Psoas muscle (tissue), 8 donors: ENCODE data around the gene FARP1. TPM values are rescaled to one million over a fixed set of nuclear protein-coding genes. Genes with fewer than 3 reads are reported as not detected.
A peak's percentile ranks its signal among the peaks of the same experiment; 100 is the strongest.

Source experiments
- ATAC-seq, 4 donors: fragments of 200-7000 bp; cut with Tn5 transposase; one replicate each; pipeline ENCODE4 v1.9.1; 2020; ENCODE audit warnings: moderate library complexity in 3 of 4, mild to moderate bottlenecking in 2 of 4
- DNase-seq, 2 donors: peaks; one replicate each; pipeline ENCODE4 v3.0.0-alpha.2; 2020
- H3K27ac ChIP-seq: fragments of 200-600 bp; one replicate; pipeline ENCODE4 v1.8.0; 2022
- H3K27me3 ChIP-seq, 3 donors: fragments of 200-600 bp in 1 of 3; one replicate each; pipeline versions ENCODE4 v1.6.1 to v1.8.0; 2013 to 2022; ENCODE audit warnings: low read length in 2 of 3, mild to moderate bottlenecking in 2 of 3, moderate library complexity in 1 of 3; ENCODE audit not compliant: insufficient read depth in 3 of 3
- H3K36me3 ChIP-seq, 2 donors: fragments of 200-600 bp in 1 of 2; one replicate each; pipeline versions ENCODE4 v1.6.1 to v1.8.0; 2013 to 2022; ENCODE audit warnings: low read depth in 1 of 2, mild to moderate bottlenecking in 1 of 2, moderate library complexity in 1 of 2; ENCODE audit not compliant: insufficient read depth in 1 of 2
- H3K4me1 ChIP-seq: fragments of 200-600 bp; one replicate; pipeline ENCODE4 v1.8.0; 2022
- H3K4me3 ChIP-seq: fragments of 200-600 bp; one replicate; pipeline ENCODE4 v1.8.0; 2022; ENCODE audit warnings: mild to moderate bottlenecking
- H3K9me3 ChIP-seq: fragments of 200-600 bp; one replicate; pipeline ENCODE4 v1.8.0; 2022
- CTCF ChIP-seq: fragments of 200-600 bp; IDR thresholded peaks from one replicate; pipeline ENCODE4 v1.8.0; 2022; ENCODE audit warnings: antibody characterized with exemption
- WGBS, 3 donors: extraction: QIAGEN DNeasy Blood & Tissue Kit; methylation state at CpG; one replicate each; pipeline versions ENCODE4 v1.1.6 to v1.1.7; 2013; 5-methylcytosine and 5-hydroxymethylcytosine counted together
- intact Hi-C, 2 donors: fragments of 100-400 bp; cut with DNase I; formaldehyde crosslinking; loops; one replicate each; pipeline versions ENCODE4 v1.11.0 to v1.14.2; 2022
- polyA plus RNA-seq, 3 donors: library from polyadenylated mRNA; stranded (reverse); fragments of 200-250 nt; gene quantifications; one replicate each; pipeline ENCODE4 v1.2.3, GENCODE V29; 2013
- total RNA-seq, 4 donors: library from RNA; stranded (reverse); fragmentation: NEBNext Ultra II Directional in 2 of 4; extraction: Animal tissue kit (Norgen Biotek cat#: 25700) in 2 of 4; gene quantifications; one replicate each; pipeline versions ENCODE4 v1.2.1 to v1.2.4, GENCODE V29; 2021 to 2023
- donor health status: healthy with polysubstance abuse.
- donor health status: DM: no; HTN: no; CAD: no; lungs with moderate emphysema.
- donor health status: Bipolar disorder and iron deficiency.
- donor health status: healthy.
- donor health status: DM: yes; HTN: yes; CAD: no.
- donor health status: DM: no; HTN: no; CAD: no.
- donor health status: DM: no; HTN: no; CAD: no.
- donor health status: DM: yes; HTN: yes; CAD: no.

FARP1 gene
- total and polyA plus RNA-seq, 7 donors = 5.7 to 19.4 (median 9.2) TPM

GRCh38 chr13:98203646-98204326 lies 60.9 kb downstream of the FARP1 start:
- WGBS, 3 donors = 70 to 80% (median 79%) methylated on average over 8 of the region's 8 CpGs
- ATAC-seq (no peak), DNase-seq (no peak)
- Histone ChIP-seq H3K36me3 (no peaks in the 10 kb centered on the region), H3K27me3 (peaks cover 0 to 5% (median 0%) of the 10 kb centered on the region in 3 donors), H3K27ac (no peak overlapping the region), H3K4me3 (no peak overlapping the region), H3K4me1 (no peaks in the 10 kb centered on the region), H3K9me3 (peaks cover 15% of the 10 kb centered on the region)
- TF ChIP-seq CTCF = no peak
- intact Hi-C loops = no loop called here

- 96 to 100% (median 97%) methylated on average over 2 of the region's 2 CpGs for WGBS, 3 donors
- Histone ChIP-seq H3K36me3 (no peaks in the 10 kb centered on the region), H3K4me1 (no peaks in the 10 kb centered on the region), H3K4me3 (no peak overlapping the region), H3K9me3 (peaks cover 15% of the 10 kb centered on the region), H3K27ac (no peak overlapping the region), H3K27me3 (peaks cover 0 to 5% (median 0%) of the 10 kb centered on the region in 3 donors)
- DNase-seq = no peak
- ATAC-seq = no peak
- TF ChIP-seq CTCF = no peak
- intact Hi-C loops = no loop called here
Observed at GRCh38 chr13:98204546-98204945, 61.7 kb downstream of the FARP1 start.

- 69 to 76% (median 70%) methylated on average over 4 of the region's 4 CpGs for WGBS, 3 donors
- H3K9me3 ChIP-seq = peaks cover 15% of the 10 kb centered on the region
- no peaks in the 10 kb centered on the region for H3K4me1 ChIP-seq
- no peak overlapping the region for H3K4me3 ChIP-seq
- intact Hi-C loops = no loop called here
- peaks cover 0 to 5% (median 0%) of the 10 kb centered on the region in 3 donors for H3K27me3 ChIP-seq
- peak in 1 of 4 donors; percentile 42 for ATAC-seq
- no peak overlapping the region for H3K27ac ChIP-seq
- H3K36me3 ChIP-seq = no peaks in the 10 kb centered on the region
- DNase-seq = no peak
- no peak for TF ChIP-seq CTCF
Observed at GRCh38 chr13:98206946-98207345, 64.1 kb downstream of the FARP1 start.

GRCh38 chr13:98207416-98207815 lies 64.5 kb downstream of the FARP1 start:
- Histone ChIP-seq H3K9me3 (peaks cover 15% of the 10 kb centered on the region), H3K36me3 (no peaks in the 10 kb centered on the region), H3K4me1 (no peaks in the 10 kb centered on the region), H3K27ac (no peak overlapping the region), H3K4me3 (no peak overlapping the region), H3K27me3 (peaks cover 0 to 5% (median 0%) of the 10 kb centered on the region in 3 donors)
- ATAC-seq (peak in 2 of 4 donors; percentile 46 to 64), DNase-seq (no peak)
- intact Hi-C loops = no loop called here
- TF ChIP-seq CTCF = no peak
- 42 to 56% (median 42%) methylated on average over 4 of the region's 4 CpGs for WGBS, 3 donors

GRCh38 chr13:98208606-98209005 lies 65.7 kb downstream of the FARP1 start:
- no peak overlapping the region for H3K27ac ChIP-seq
- TF ChIP-seq CTCF = no peak
- DNase-seq = no peak
- no peak overlapping the region for H3K4me3 ChIP-seq
- WGBS, 3 donors = 79 to 86% (median 83%) methylated on average over 5 of the region's 5 CpGs
- ATAC-seq = no peak
- H3K27me3 ChIP-seq = peaks cover 0 to 5% (median 0%) of the 10 kb centered on the region in 3 donors
- peaks cover 15% of the 10 kb centered on the region for H3K9me3 ChIP-seq
- H3K4me1 ChIP-seq = peaks cover 1% of the 10 kb centered on the region
- H3K36me3 ChIP-seq = no peaks in the 10 kb centered on the region
- intact Hi-C loops = no loop called here
